ENCODE results near the gene PAXX.

PAXX gene

DNA sequence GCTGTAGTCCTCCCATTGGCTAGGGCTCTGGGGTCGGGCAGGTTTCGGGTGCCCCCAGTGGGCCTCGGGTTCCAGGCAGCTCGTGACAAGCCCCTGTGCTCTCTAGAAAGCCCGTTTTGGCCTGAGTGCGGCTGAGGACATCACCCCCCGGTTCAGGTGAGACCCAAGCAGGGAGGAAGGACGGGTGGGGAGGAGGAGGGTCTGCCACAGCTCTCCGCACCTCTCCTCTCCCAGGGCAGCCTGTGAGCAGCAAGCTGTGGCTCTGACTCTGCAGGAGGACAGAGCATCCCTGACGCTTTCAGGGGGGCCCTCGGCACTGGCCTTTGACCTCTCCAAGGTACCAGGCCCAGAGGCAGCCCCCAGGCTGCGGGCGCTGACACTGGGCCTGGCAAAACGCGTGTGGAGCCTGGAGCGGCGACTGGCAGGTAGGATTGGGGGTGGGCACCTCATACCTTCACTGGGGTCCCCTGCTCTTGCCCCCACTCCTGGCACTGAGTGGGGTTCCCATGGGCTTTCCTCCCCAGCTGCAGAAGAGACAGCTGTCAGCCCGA lies 672 bp downstream of the PAXX start:
- H3K27me3 ChIP-seq (ENCODE audit: insufficient read depth, poor library complexity, severe bottlenecking), result no peaks in the 10 kb centered on the region
- TF ChIP-seq, protein P1, sequence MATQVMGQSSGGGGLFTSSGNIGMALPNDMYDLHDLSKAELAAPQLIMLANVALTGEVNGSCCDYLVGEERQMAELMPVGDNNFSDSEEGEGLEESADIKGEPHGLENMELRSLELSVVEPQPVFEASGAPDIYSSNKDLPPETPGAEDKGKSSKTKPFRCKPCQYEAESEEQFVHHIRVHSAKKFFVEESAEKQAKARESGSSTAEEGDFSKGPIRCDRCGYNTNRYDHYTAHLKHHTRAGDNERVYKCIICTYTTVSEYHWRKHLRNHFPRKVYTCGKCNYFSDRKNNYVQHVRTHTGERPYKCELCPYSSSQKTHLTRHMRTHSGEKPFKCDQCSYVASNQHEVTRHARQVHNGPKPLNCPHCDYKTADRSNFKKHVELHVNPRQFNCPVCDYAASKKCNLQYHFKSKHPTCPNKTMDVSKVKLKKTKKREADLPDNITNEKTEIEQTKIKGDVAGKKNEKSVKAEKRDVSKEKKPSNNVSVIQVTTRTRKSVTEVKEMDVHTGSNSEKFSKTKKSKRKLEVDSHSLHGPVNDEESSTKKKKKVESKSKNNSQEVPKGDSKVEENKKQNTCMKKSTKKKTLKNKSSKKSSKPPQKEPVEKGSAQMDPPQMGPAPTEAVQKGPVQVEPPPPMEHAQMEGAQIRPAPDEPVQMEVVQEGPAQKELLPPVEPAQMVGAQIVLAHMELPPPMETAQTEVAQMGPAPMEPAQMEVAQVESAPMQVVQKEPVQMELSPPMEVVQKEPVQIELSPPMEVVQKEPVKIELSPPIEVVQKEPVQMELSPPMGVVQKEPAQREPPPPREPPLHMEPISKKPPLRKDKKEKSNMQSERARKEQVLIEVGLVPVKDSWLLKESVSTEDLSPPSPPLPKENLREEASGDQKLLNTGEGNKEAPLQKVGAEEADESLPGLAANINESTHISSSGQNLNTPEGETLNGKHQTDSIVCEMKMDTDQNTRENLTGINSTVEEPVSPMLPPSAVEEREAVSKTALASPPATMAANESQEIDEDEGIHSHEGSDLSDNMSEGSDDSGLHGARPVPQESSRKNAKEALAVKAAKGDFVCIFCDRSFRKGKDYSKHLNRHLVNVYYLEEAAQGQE (IDR thresholded peaks at IDR 0.05; ENCODE audit: insufficient replicate concordance, low read depth), result peak; percentile 62
- TF ChIP-seq POLR2AphosphoS5 (IDR thresholded peaks at IDR 0.05; ENCODE audit: low read depth), result no peak
- H3K27ac ChIP-seq (replicated peaks), result peak overlapping the region; percentile 96
- peak overlapping the region; percentile 57 for H3K4me3 ChIP-seq (replicated peaks; ENCODE audit: insufficient read depth, low read length)
- DNase-seq (ENCODE audit: low read depth in 1 of 2, low spot score in 1 of 2), result no peak

DNA sequence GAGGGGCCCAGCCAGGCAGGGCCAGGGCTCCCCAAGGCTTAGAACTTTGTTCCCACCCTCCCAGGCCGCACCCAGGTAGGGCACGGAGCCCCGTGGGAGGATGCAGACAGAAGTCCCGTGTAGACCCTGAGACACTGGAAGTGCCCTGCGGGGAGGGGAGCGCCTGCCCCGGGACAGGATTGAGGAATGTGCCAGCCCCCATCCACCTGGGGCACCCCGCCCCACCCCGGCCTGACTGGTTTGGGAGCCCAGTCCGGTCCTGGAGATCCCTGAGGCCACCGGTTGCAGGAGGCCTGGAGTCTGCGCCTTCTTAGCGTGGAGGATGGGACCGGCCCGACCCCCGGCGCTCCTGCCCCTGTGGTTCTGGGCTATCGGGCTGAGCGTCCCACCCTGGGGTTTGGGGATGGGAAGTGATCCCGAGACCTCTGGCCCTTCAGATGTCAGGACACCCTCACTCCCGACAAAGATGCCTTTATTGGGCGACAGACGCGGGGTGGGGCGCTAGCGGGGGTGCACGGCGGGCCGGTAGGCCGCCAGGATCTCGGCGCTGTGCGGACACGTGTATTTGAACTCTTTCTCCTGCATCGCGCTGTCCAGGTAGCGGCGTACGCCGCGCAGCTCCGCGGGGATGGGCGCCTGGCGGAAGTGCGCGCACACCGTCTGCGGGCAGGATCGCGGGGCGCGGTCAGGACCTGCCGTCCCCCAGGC lies 2.1 kb downstream of the PAXX start:
- no peak overlapping the region for H3K4me3 ChIP-seq (replicated peaks; ENCODE audit: insufficient read depth, low read length)
- H3K27ac ChIP-seq (replicated peaks), result no peak overlapping the region
- TF ChIP-seq, protein P1 (IDR thresholded peaks at IDR 0.05; ENCODE audit: insufficient replicate concordance, low read depth), result no peak
- TF ChIP-seq SPI1 (IDR thresholded peaks at IDR 0.05; ENCODE audit: borderline replicate concordance, low read depth) (no peak), GABPA (IDR thresholded peaks at IDR 0.05; ENCODE audit: low read depth) (no peak), POLR2AphosphoS5 (IDR thresholded peaks at IDR 0.05; ENCODE audit: low read depth) (no peak)
- TF ChIP-seq, protein P2, sequence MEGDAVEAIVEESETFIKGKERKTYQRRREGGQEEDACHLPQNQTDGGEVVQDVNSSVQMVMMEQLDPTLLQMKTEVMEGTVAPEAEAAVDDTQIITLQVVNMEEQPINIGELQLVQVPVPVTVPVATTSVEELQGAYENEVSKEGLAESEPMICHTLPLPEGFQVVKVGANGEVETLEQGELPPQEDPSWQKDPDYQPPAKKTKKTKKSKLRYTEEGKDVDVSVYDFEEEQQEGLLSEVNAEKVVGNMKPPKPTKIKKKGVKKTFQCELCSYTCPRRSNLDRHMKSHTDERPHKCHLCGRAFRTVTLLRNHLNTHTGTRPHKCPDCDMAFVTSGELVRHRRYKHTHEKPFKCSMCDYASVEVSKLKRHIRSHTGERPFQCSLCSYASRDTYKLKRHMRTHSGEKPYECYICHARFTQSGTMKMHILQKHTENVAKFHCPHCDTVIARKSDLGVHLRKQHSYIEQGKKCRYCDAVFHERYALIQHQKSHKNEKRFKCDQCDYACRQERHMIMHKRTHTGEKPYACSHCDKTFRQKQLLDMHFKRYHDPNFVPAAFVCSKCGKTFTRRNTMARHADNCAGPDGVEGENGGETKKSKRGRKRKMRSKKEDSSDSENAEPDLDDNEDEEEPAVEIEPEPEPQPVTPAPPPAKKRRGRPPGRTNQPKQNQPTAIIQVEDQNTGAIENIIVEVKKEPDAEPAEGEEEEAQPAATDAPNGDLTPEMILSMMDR (IDR thresholded peaks at IDR 0.05; ENCODE audit: insufficient read depth, low read length), result no peak
- H3K27me3 ChIP-seq (ENCODE audit: insufficient read depth, poor library complexity, severe bottlenecking), result no peaks in the 10 kb centered on the region
- DNase-seq (ENCODE audit: low read depth in 1 of 2, low spot score in 1 of 2), result no peak

DNA sequence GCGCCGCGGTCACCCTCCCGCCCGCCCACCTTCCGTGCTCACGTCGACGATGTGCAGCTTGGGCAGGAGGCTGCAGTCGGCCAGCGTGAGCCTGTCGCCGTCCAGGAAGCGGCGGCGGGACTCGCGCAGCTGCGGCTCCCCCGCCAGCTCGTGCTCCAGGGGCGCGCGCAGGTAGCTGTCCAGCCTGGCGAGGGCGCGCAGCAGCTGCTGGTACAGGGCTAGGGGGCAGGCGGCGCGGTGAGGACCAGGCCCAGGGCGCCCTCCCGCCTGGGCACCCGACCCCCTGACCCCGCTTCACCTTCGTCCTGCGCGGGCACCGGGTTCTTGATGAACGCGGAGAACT lies 2.6 kb downstream of the PAXX start:
- TF ChIP-seq POLR2AphosphoS5 (IDR thresholded peaks at IDR 0.05; ENCODE audit: low read depth) (no peak), SPI1 (IDR thresholded peaks at IDR 0.05; ENCODE audit: borderline replicate concordance, low read depth) (no peak), GABPA (IDR thresholded peaks at IDR 0.05; ENCODE audit: low read depth) (no peak)
- TF ChIP-seq, protein P1 (IDR thresholded peaks at IDR 0.05; ENCODE audit: insufficient replicate concordance, low read depth), result no peak
- TF ChIP-seq, protein P2 (IDR thresholded peaks at IDR 0.05; ENCODE audit: insufficient read depth, low read length), result no peak
- Histone ChIP-seq H3K27me3 (ENCODE audit: insufficient read depth, poor library complexity, severe bottlenecking) (no peaks in the 10 kb centered on the region), H3K4me3 (replicated peaks; ENCODE audit: insufficient read depth, low read length) (no peak overlapping the region), H3K27ac (replicated peaks) (no peak overlapping the region)
- no peak for DNase-seq (ENCODE audit: low read depth in 1 of 2, low spot score in 1 of 2)

Data from HL-60 (cell line).